ENCODE results near the gene PDE9A. TPM values are rescaled to one million over a fixed set of nuclear protein-coding genes. Genes with fewer than 3 reads are reported as not detected.

PDE9A gene
- total RNA-seq, 1 experiment from 2014 or later: 44.8 TPM

- no peak overlapping the region for H3K27ac Mint-ChIP-seq
- TF ChIP-seq ZNF138 (CRISPR knock-in tag; conservative IDR thresholded peaks at IDR 0.05): no peak
- TF ChIP-seq, protein P1, sequence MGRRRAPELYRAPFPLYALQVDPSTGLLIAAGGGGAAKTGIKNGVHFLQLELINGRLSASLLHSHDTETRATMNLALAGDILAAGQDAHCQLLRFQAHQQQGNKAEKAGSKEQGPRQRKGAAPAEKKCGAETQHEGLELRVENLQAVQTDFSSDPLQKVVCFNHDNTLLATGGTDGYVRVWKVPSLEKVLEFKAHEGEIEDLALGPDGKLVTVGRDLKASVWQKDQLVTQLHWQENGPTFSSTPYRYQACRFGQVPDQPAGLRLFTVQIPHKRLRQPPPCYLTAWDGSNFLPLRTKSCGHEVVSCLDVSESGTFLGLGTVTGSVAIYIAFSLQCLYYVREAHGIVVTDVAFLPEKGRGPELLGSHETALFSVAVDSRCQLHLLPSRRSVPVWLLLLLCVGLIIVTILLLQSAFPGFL (CRISPR knock-in tag; IDR thresholded peaks at IDR 0.05; ENCODE audit: borderline replicate concordance): no peak
- no peak for TF ChIP-seq ZNF512 (CRISPR knock-in tag; IDR thresholded peaks at IDR 0.05; ENCODE audit: borderline replicate concordance)
- TF ChIP-seq ZNF396 (CRISPR knock-in tag; IDR thresholded peaks at IDR 0.05; ENCODE audit: borderline replicate concordance): no peak
- TF ChIP-seq, protein P2, sequence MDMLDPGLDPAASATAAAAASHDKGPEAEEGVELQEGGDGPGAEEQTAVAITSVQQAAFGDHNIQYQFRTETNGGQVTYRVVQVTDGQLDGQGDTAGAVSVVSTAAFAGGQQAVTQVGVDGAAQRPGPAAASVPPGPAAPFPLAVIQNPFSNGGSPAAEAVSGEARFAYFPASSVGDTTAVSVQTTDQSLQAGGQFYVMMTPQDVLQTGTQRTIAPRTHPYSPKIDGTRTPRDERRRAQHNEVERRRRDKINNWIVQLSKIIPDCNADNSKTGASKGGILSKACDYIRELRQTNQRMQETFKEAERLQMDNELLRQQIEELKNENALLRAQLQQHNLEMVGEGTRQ (CRISPR knock-in tag; IDR thresholded peaks at IDR 0.05): no peak
- no peak for TF ChIP-seq CDX4 (CRISPR knock-in tag; IDR thresholded peaks at IDR 0.05; ENCODE audit: borderline replicate concordance)
- TF ChIP-seq IRF1 (CRISPR knock-in tag; IDR thresholded peaks at IDR 0.05): no peak
- no peak for TF ChIP-seq HMGA2 (CRISPR knock-in tag; IDR thresholded peaks at IDR 0.05)
- TF ChIP-seq ESRRA (CRISPR knock-in tag; IDR thresholded peaks at IDR 0.05; ENCODE audit: borderline replicate concordance): no peak
- TF ChIP-seq, protein P3, sequence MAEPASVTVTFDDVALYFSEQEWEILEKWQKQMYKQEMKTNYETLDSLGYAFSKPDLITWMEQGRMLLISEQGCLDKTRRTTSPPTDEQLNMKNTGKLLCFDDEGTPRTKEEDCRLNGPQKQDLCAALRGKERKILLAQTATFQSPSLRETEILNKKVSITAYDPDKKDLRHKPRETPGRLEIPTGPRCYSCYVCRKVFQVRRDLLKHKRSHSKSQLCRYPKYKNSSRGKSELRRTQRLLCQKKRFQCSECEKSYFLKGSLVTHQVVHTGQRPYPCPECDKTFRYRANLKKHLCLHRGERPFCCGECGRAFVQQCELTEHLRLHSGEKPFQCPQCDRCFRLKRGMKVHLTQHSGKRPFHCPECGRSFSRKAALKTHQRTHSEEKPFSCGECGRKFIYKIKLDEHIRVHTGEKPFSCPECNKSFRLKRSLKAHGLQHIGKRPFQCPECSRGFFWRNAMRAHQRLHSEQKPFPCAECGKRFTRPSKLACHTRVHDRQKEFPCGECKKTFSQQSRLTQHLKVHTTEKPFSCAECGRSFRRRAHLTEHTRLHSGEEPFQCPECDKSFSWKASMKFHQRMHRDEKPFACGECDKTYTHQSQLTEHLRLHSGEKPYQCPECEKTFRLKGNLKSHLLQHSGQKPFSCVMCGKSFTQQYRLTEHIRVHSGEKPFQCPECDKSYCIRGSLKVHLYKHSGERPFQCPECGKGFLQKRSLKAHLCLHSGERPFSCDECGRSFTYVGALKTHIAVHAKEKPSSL (CRISPR knock-in tag; conservative IDR thresholded peaks at IDR 0.05): no peak
- TF ChIP-seq, protein P4, sequence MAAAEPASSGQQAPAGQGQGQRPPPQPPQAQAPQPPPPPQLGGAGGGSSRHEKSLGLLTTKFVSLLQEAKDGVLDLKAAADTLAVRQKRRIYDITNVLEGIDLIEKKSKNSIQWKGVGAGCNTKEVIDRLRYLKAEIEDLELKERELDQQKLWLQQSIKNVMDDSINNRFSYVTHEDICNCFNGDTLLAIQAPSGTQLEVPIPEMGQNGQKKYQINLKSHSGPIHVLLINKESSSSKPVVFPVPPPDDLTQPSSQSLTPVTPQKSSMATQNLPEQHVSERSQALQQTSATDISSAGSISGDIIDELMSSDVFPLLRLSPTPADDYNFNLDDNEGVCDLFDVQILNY (CRISPR knock-in tag; IDR thresholded peaks at IDR 0.05): no peak
- TF ChIP-seq, protein P5, sequence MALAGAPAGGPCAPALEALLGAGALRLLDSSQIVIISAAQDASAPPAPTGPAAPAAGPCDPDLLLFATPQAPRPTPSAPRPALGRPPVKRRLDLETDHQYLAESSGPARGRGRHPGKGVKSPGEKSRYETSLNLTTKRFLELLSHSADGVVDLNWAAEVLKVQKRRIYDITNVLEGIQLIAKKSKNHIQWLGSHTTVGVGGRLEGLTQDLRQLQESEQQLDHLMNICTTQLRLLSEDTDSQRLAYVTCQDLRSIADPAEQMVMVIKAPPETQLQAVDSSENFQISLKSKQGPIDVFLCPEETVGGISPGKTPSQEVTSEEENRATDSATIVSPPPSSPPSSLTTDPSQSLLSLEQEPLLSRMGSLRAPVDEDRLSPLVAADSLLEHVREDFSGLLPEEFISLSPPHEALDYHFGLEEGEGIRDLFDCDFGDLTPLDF (CRISPR knock-in tag; IDR thresholded peaks at IDR 0.05): no peak
- TF ChIP-seq TP53 (CRISPR knock-in tag; IDR thresholded peaks at IDR 0.05): no peak
- TF ChIP-seq ZSCAN18 (CRISPR knock-in tag; IDR thresholded peaks at IDR 0.05): no peak
- no peaks in the 10 kb centered on the region for H3K27me3 Mint-ChIP-seq (ENCODE audit: low read depth)
- no peak for DNase-seq (ENCODE audit: low spot score)
- peaks cover 37% of the 10 kb centered on the region for H3K4me1 Mint-ChIP-seq
- ATAC-seq: no peak
- peaks cover 14% of the 10 kb centered on the region for H3K36me3 Mint-ChIP-seq
- CTCF ChIA-PET: interaction anchor here (1.6 to 2.2 kb wide), 2 partner anchors 14 to 74 kb away, joined by 7 to 19 read pairs; partner anchors contain the start of gene PDE9A
- H3K9me3 Mint-ChIP-seq: no peaks in the 10 kb centered on the region
- POLR2A ChIA-PET: no interaction called here
- no peak overlapping the region for H3K4me3 Mint-ChIP-seq
Observed at GRCh38 chr21:42666925-42667324, 13.5 kb downstream of the PDE9A start.

Data from WTC11 (cell line).